Frontal cortex (tissue), 4 donors: ENCODE results near the gene CTNND2. TPM values are rescaled to one million over a fixed set of nuclear protein-coding genes. Genes with fewer than 3 reads are reported as not detected.

Source experiments
- DNase-seq, 2 donors: peaks; one replicate each; pipeline ENCODE4 v3.0.0; 2012; ENCODE audit warnings: low spot score in 2 of 2
- FAIRE-seq: peaks from 2 replicates; lab custom pipeline; 2012; peaks lifted over from hg19 to GRCh38; lab: Jason Lieb, UNC
- total RNA-seq: library from RNA; depleted of rRNA; stranded (reverse); fragments of >200 nt; gene quantifications from one replicate; pipeline ENCODE4 v1.2.3, GENCODE V29; 2014
- donor health status: control.
- donor health status: control.
- donor health status: control.

CTNND2 gene
- total RNA-seq, 1 donor from 2014 or later: 74.2 TPM

DNA sequence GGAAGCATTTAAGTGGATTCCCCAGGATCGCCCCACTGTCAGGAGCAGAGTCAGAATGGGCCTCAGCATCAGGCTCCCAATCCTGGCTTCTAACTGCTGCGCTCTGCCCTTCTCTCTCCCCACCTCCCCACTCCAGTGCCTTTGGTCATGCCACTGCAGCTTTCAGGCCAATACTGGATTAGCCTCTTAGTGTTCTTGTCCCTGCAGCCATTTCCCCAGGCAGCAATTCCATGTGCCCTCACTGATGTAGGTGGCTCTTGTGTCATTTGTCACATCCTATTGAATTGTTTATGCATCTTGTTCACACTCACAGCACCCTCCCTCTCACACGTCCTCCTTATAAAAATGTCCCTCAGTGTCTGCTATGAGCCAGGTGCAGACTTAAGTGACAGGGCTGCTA lies 599.0 kb downstream of the CTNND2 start:
- FAIRE-seq: no peak

GRCh38 chr5:11304641-11305040 lies 599.6 kb downstream of the CTNND2 start:
- DNase-seq (no peak), FAIRE-seq (no peak)

More for the DNA sequence above, 599.0 kb downstream of the CTNND2 start:
- no peak for DNase-seq

DNA sequence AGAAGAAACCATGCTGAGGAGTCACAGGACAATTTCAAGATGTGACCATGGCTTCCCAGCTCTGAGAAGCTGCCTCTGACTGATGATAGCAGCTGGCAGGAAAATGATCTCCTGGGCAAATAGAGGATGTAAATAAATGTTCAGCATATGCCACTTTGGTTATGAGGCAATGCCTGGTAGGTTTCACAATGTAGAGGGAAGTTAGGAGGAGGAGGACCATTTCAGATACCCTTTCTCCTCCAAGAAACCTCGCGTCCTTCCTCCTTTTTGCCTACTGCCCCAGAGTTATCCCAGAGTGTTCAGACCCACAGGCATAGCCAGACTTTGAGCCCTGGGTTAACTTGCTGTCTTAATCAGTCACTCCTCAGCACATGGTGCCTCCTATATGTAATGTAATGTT lies 601.6 kb downstream of the CTNND2 start:
- FAIRE-seq (no peak), DNase-seq (no peak)

- DNase-seq: no peak
- FAIRE-seq: no peak
These were observed 603.1 kb downstream of the CTNND2 start for GRCh38 chr5:11301171-11301570.

DNA sequence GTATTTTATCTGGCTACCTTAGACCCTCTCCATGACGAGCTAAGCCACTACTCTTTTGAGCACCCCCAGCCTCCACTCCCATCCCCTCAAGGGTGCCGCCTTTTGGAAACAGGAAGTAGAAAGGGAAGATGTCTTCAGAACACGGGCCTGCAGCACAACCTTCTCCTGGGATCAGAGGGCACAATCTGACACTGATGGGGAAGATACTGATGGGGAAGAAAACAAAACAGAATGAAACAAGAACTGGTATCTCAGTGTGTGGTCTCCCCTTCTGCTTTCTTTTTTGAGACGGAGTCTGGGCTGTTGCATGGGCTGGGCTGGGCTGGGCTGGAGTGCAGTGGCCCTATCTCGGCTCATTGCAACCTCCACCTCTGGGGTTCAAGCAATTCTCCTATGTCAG lies 603.5 kb downstream of the CTNND2 start:
- FAIRE-seq (no peak), DNase-seq (no peak)

GRCh38 chr5:11298877-11299276 lies 605.4 kb downstream of the CTNND2 start:
- no peak for DNase-seq
- no peak for FAIRE-seq

GRCh38 chr5:11293523-11293922 lies 610.7 kb downstream of the CTNND2 start:
- no peak for FAIRE-seq

GRCh38 chr5:11292648-11293356 lies 611.4 kb downstream of the CTNND2 start:
- no peak for FAIRE-seq

More at GRCh38 chr5:11293523-11293922, 610.7 kb downstream of the CTNND2 start:
- DNase-seq: no peak

GRCh38 chr5:11289733-11290132 lies 614.5 kb downstream of the CTNND2 start:
- no peak for FAIRE-seq
- DNase-seq: no peak

More at GRCh38 chr5:11292648-11293356, 611.4 kb downstream of the CTNND2 start:
- no peak for DNase-seq

DNA sequence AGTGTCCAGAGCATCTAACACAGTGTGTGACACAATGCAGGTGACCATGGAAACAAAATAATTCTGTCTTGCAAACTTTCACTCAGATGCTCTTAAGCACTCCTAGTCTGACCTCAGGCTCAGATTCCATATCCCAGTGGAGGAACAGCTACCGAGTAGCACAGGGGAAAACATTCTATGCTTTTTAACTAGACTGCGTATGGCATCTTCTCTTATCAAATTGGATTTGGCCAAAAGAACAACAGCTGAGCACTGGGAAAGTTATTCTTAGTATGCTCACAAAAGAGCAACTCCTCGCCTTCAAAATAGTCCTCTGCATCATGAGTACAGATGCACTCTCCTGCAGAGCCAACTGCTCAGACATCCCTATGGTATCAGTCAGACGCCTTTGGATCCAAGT lies 615.0 kb downstream of the CTNND2 start:
- FAIRE-seq (no peak), DNase-seq (no peak)

DNA sequence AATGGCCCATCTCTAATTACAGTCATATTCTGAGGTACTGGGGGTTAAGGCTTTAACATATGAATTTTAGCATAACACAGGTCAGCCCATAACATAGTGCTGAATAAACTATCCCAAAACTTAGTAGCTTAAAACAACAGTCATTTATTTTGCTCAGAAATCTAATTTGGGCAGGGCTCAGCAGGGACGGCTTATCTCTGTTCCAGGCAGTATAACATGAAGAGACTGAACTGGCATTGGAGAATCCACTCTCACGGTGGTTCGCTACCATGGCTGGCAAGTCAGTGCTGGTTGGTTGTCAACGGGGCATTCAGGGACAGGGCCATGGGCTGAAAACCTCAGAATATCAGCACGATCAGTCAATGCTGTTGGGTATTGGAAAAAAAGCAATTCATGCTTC lies 622.4 kb downstream of the CTNND2 start:
- FAIRE-seq: no peak
- DNase-seq: no peak

- DNase-seq (no peak), FAIRE-seq (no peak)
These were observed 626.9 kb downstream of the CTNND2 start for GRCh38 chr5:11277323-11277722.

- DNase-seq (no peak), FAIRE-seq (no peak)
These were observed 630.9 kb downstream of the CTNND2 start for GRCh38 chr5:11273180-11273903.

DNA sequence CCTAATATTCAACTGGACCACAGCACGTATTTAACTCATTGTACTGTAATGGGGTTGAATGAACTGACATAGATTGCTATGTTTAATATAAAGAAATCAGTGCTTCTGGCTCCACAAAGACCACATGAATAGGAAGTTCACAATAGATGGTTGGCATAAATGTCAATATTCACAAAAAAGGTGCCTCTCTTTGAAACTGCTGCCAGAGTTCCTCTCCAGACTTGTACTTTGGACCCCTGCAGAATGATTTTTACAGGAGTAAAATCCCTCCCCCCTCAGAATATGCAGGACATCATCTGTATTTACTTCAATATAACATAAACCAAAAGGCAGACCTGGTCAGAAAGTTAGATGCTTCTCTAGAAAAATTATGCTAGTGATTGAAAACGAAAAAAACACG lies 634.7 kb downstream of the CTNND2 start:
- DNase-seq: no peak
- FAIRE-seq: no peak

GRCh38 chr5:11268891-11269290 lies 635.4 kb downstream of the CTNND2 start:
- FAIRE-seq (no peak), DNase-seq (no peak)

GRCh38 chr5:11266331-11266730 lies 637.9 kb downstream of the CTNND2 start:
- FAIRE-seq (no peak), DNase-seq (no peak)

DNA sequence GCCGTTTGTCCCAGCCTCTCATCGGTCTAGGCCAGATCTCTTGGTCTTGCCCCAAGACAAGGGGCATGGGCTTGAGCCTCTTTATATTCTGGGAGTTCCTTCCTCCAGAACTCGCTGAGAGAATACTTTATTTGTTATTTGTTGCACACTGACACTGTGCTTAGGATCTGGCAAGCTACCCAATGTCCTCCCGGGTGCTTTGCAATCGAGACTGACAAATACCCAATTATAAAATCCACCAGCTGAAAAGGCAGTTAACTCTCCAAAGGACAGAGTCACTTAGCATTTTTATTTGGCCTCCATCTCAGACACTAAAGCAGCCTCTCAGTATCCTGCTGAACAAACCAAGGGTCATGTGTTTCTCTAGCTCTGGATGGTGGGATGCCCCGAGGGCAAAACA lies 643.0 kb downstream of the CTNND2 start:
- peak in 1 of 2 donors; percentile 4 for DNase-seq

DNA sequence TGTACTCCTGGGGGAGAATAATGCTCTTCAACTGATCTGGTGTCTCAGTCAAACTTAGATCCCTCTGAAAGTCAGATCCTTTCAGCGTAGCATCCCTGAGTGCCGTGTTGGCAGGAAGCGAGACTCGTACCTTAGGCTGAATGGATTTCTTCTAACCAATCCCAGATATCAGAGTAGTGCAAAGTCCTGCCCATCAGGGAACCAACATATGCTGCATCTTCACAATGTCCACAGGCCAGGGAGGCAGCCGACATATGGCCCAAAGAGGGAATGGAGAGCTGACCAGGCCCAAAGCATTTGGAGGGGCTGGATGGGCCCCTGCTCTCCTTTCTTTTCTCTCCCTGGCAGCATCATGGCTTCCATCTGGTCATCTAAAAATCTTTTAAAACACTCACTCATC lies 646.2 kb downstream of the CTNND2 start:
- no peak for FAIRE-seq

More for the DNA sequence above, 643.0 kb downstream of the CTNND2 start:
- no peak for FAIRE-seq

GRCh38 chr5:11252523-11252922 lies 651.7 kb downstream of the CTNND2 start:
- FAIRE-seq: no peak
- DNase-seq: no peak

More for the DNA sequence above, 646.2 kb downstream of the CTNND2 start:
- DNase-seq: no peak

DNA sequence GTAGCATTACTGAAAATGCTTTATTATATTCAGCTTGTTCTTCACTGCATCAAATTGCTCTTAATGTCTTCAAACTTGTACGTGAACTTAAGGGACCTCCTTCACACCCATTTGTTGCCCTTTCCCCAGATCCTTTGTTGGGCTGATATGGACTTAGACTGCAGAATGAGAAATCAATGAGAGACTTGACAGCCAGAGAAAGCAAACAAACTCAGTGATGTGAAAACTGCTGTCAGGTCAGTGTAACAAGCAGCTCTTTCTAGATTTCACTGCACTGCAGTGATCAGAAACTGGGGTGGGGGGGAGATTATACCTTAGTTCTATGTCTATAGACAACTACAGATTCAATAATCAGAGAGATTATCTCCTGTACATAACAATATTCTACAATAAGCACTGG lies 652.2 kb downstream of the CTNND2 start:
- DNase-seq (no peak), FAIRE-seq (no peak)

DNA sequence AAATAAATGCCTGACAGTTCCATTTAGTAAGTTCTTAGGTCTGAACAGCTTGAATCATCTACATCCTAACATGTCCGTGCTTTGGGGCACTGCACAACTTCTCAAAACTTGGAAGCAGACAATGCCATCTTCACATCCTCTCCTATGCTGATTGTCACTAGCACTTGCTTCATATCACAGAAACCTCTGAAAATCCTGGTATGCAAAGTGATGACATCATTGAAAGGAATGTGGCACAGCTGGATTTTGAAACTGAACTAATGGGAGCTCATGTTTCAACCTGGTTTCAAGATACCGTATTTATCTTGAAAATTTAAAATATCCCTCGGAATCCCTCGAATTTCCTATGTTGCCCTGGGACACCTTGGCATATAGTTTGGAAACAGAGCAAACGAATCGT lies 653.0 kb downstream of the CTNND2 start:
- FAIRE-seq: no peak
- DNase-seq: no peak
